Caco-2 (cell line): ENCODE measurements around the gene MKRN3. TPM values are rescaled to one million over a fixed set of nuclear protein-coding genes. Genes with fewer than 3 reads are reported as not detected.
A peak's percentile ranks its signal among the peaks of the same experiment; 100 is the strongest.

Experiments
- BruUV-seq: library from RNA; stranded (reverse); fragments of 400-500 nt; replicated peaks from 2 replicates; lab custom pipeline; 2021; lab: Mats Ljungman, UMichigan
- CTCF ChIA-PET: fragments of 300-600 bp; sonication (Branson Sonifier 250); formaldehyde crosslinking; loops from one replicate; lab custom pipeline; 2022; ENCODE audit warnings: antibody characterized with exemption; lab: Charles Lee
- POLR2A ChIA-PET: fragments of 300-600 bp; sonication (Branson Sonifier 250); formaldehyde crosslinking; loops from one replicate; lab custom pipeline; 2022; ENCODE audit warnings: antibody characterized with exemption; lab: Charles Lee
- DNase-seq, 2 experiments: peaks; one replicate each; pipeline versions ENCODE4 v3.0.0 to v3.0.0-alpha.2; 2020 to 2022
- H3K27me3 ChIP-seq: replicated peaks from 2 replicates; pipeline ENCODE4 v1.6.0; 2011; ENCODE audit warnings: low read length; ENCODE audit not compliant: control insufficient read depth, insufficient read depth
- H3K36me3 ChIP-seq: 2 replicates; pipeline ENCODE4 v1.5.1; 2011; ENCODE audit warnings: low read length; ENCODE audit not compliant: control insufficient read depth, insufficient read depth
- H3K4me1 ChIP-seq: fragments of 250-450 bp; sonication (Bioruptor Pico); 2 replicates; pipeline ENCODE4 v1.5.1; 2020; ENCODE audit warnings: mild to moderate bottlenecking
- H3K4me3 ChIP-seq: 2 replicates; pipeline ENCODE4 v1.5.1; 2011; ENCODE audit warnings: low read depth, mild to moderate bottlenecking, control low read depth, low read length
- H3K9me3 ChIP-seq: fragments of 250-450 bp; sonication (Bioruptor Pico); 2 replicates; pipeline ENCODE4 v1.5.1; 2020; ENCODE audit warnings: mild to moderate bottlenecking, moderate library complexity
- H3K27ac Mint-ChIP-seq: one replicate; pipeline ENCODE4 v1.8.0; 2022; ENCODE audit warnings: mixed read lengths; ENCODE audit not compliant: unreplicated experiment
- H3K27me3 Mint-ChIP-seq: one replicate; pipeline ENCODE4 v1.8.0; 2022; ENCODE audit warnings: mixed read lengths; ENCODE audit not compliant: insufficient read depth, unreplicated experiment
- H3K36me3 Mint-ChIP-seq: one replicate; pipeline ENCODE4 v1.8.0; 2022; ENCODE audit warnings: mild to moderate bottlenecking, mixed read lengths; ENCODE audit not compliant: insufficient read depth, unreplicated experiment
- H3K4me1 Mint-ChIP-seq: one replicate; pipeline ENCODE4 v1.8.0; 2022; ENCODE audit warnings: low read depth, mixed read lengths; ENCODE audit not compliant: unreplicated experiment
- H3K4me3 Mint-ChIP-seq: one replicate; pipeline ENCODE4 v1.8.0; 2022; ENCODE audit warnings: mild to moderate bottlenecking, moderate library complexity, mixed read lengths; ENCODE audit not compliant: unreplicated experiment
- H3K9me3 Mint-ChIP-seq: one replicate; pipeline ENCODE4 v1.8.0; 2022; ENCODE audit warnings: mixed read lengths; ENCODE audit not compliant: unreplicated experiment
- CTCF ChIP-seq, 2 experiments: fragments of 200-600 bp in 1 of 2; IDR thresholded peaks; 1 replicate in 1 of 2; 2 replicates in 1 of 2; pipeline versions ENCODE4 v1.5.1 to v1.8.0; 2011 to 2022; ENCODE audit warnings: antibody characterized with exemption in 1 of 2, control low read depth in 1 of 2, inconsistent platforms in 1 of 2, low read depth in 1 of 2, low read length in 1 of 2, mild to moderate bottlenecking in 1 of 2, moderate library complexity in 1 of 2; ENCODE audit not compliant: insufficient read depth in 1 of 2, severe bottlenecking in 1 of 2, unreplicated experiment in 1 of 2
- intact Hi-C: fragments of 100-400 bp; cut with micrococcal nuclease; formaldehyde crosslinking; loops from one replicate; pipeline ENCODE4 v1.10.0; 2022; ENCODE audit not compliant: unreplicated experiment
- total RNA-seq: library from RNA; stranded (reverse); gene quantifications from 2 replicates; pipeline ENCODE4 v1.2.3, GENCODE V29; 2022

MKRN3 gene
- total RNA-seq, 1 experiment from 2014 or later = 15.2 TPM

- no peaks in the 10 kb centered on the region for H3K9me3 Mint-ChIP-seq
- intact Hi-C loops = loop anchor here (1.0 kb wide), 1 partner anchor 68 kb away; no protein-coding TSS in a partner anchor
- peak in 1 of 2 experiments; percentile 12 for DNase-seq
- no peaks in the 10 kb centered on the region for H3K9me3 ChIP-seq
- H3K27me3 ChIP-seq = no peaks in the 10 kb centered on the region
- peak overlapping the region; percentile 99 for H3K27ac Mint-ChIP-seq
- H3K27me3 Mint-ChIP-seq = no peaks in the 10 kb centered on the region
- H3K4me1 Mint-ChIP-seq = peaks cover 8% of the 10 kb centered on the region
- POLR2A ChIA-PET = no interaction called here
- peak overlapping the region; percentile 95 for H3K4me3 ChIP-seq
- peaks cover 39% of the 10 kb centered on the region for H3K36me3 Mint-ChIP-seq
- peaks cover 2% of the 10 kb centered on the region; the same call in 1 of the 2 replicates for H3K36me3 ChIP-seq
- H3K4me3 Mint-ChIP-seq = peak overlapping the region; percentile 88
- peaks cover 29% of the 10 kb centered on the region for H3K4me1 ChIP-seq
- TF ChIP-seq CTCF (IDR thresholded peaks at IDR 0.05; ENCODE audit: insufficient read depth in 1 of 2, low read depth in 1 of 2, low read length in 1 of 2, severe bottlenecking in 1 of 2, unreplicated experiment in 1 of 2) = no peak
- CTCF ChIA-PET = interaction anchor here (1.1 kb wide), 1 partner anchor 67 kb away, joined by 4 read pairs; no protein-coding TSS in a partner anchor
- BruUV-seq = TSS peak; percentile 68
Observed at GRCh38 chr15:23564821-23565394, 566 bp upstream of the MKRN3 start.

- Histone ChIP-seq H3K4me1 (peaks cover 31% of the 10 kb centered on the region), H3K9me3 (no peaks in the 10 kb centered on the region), H3K27me3 (no peaks in the 10 kb centered on the region), H3K4me3 (peak overlapping the region; percentile 95), H3K36me3 (peaks cover 2% of the 10 kb centered on the region; the same call in 1 of the 2 replicates)
- TF ChIP-seq CTCF (IDR thresholded peaks at IDR 0.05; ENCODE audit: insufficient read depth in 1 of 2, low read depth in 1 of 2, low read length in 1 of 2, severe bottlenecking in 1 of 2, unreplicated experiment in 1 of 2) = no peak
- Mint-ChIP-seq H3K36me3 (peaks cover 39% of the 10 kb centered on the region), H3K27ac (peak overlapping the region; percentile 99), H3K4me1 (peaks cover 8% of the 10 kb centered on the region), H3K27me3 (no peaks in the 10 kb centered on the region), H3K4me3 (peak overlapping the region; percentile 88), H3K9me3 (no peaks in the 10 kb centered on the region)
- ChIA-PET CTCF (interaction anchor here (1.4 kb wide), 1 partner anchor 69 kb away, joined by 6 read pairs; no protein-coding TSS in a partner anchor), POLR2A (interaction anchor here (1.0 kb wide), 1 partner anchor 22 kb away, joined by 3 read pairs; no protein-coding TSS in a partner anchor)
- no TSS peak for BruUV-seq
- peak; percentile 88 for DNase-seq
- intact Hi-C loops = no loop called here
Observed at GRCh38 chr15:23566071-23566554, 639 bp downstream of the MKRN3 start.

GRCh38 chr15:23566651-23567050, 1.2 kb downstream of the MKRN3 start:
- POLR2A ChIA-PET = interaction anchor here (1.0 kb wide), 1 partner anchor 21 kb away, joined by 3 read pairs; no protein-coding TSS in a partner anchor
- no TSS peak for BruUV-seq
- H3K27me3 ChIP-seq = no peaks in the 10 kb centered on the region

More at GRCh38 chr15:23566651-23567050, 1.2 kb downstream of the MKRN3 start:
- Mint-ChIP-seq H3K9me3 (no peaks in the 10 kb centered on the region), H3K36me3 (peaks cover 39% of the 10 kb centered on the region), H3K4me1 (peaks cover 8% of the 10 kb centered on the region), H3K27me3 (no peaks in the 10 kb centered on the region), H3K4me3 (peak overlapping the region; percentile 88), H3K27ac (peak overlapping the region; percentile 99)
- peaks cover 2% of the 10 kb centered on the region; the same call in 1 of the 2 replicates for H3K36me3 ChIP-seq
- H3K4me1 ChIP-seq = peaks cover 31% of the 10 kb centered on the region
- no peak for DNase-seq
- intact Hi-C loops = no loop called here
- CTCF ChIA-PET = interaction anchor here (1.4 kb wide), 1 partner anchor 69 kb away, joined by 6 read pairs; no protein-coding TSS in a partner anchor
- no peaks in the 10 kb centered on the region for H3K9me3 ChIP-seq
- TF ChIP-seq CTCF (IDR thresholded peaks at IDR 0.05; ENCODE audit: insufficient read depth in 1 of 2, low read depth in 1 of 2, low read length in 1 of 2, severe bottlenecking in 1 of 2, unreplicated experiment in 1 of 2) = no peak
- peak overlapping the region; percentile 95 for H3K4me3 ChIP-seq
